ENCODE measurements around the gene COL6A1. TPM values are rescaled to one million over a fixed set of nuclear protein-coding genes. Genes with fewer than 3 reads are reported as not detected.

COL6A1 gene
- polyA plus RNA-seq, 1 of the 3 experiments (the other 2 are of a cell fraction): 107 TPM

DNA sequence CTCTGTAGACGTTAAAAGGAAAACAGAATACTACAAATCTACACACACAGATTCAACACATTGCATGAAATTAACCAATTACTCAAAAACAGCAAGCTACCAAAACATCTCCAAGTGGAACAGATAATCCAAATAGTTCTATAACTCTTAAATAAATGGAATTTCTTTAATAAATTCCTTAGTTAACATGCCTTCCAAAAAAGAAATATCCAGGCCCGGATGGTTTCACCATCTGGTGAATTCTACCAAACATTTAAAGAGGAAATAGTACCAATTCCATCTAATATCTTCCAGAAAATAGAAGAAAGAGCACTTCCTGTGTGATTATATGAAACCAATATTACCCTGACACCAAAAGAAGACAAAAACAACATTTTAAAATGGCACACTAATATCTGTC lies 63.6 kb downstream of the COL6A1 start (continued):
- TF ChIP-seq, protein P1, sequence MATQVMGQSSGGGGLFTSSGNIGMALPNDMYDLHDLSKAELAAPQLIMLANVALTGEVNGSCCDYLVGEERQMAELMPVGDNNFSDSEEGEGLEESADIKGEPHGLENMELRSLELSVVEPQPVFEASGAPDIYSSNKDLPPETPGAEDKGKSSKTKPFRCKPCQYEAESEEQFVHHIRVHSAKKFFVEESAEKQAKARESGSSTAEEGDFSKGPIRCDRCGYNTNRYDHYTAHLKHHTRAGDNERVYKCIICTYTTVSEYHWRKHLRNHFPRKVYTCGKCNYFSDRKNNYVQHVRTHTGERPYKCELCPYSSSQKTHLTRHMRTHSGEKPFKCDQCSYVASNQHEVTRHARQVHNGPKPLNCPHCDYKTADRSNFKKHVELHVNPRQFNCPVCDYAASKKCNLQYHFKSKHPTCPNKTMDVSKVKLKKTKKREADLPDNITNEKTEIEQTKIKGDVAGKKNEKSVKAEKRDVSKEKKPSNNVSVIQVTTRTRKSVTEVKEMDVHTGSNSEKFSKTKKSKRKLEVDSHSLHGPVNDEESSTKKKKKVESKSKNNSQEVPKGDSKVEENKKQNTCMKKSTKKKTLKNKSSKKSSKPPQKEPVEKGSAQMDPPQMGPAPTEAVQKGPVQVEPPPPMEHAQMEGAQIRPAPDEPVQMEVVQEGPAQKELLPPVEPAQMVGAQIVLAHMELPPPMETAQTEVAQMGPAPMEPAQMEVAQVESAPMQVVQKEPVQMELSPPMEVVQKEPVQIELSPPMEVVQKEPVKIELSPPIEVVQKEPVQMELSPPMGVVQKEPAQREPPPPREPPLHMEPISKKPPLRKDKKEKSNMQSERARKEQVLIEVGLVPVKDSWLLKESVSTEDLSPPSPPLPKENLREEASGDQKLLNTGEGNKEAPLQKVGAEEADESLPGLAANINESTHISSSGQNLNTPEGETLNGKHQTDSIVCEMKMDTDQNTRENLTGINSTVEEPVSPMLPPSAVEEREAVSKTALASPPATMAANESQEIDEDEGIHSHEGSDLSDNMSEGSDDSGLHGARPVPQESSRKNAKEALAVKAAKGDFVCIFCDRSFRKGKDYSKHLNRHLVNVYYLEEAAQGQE (IDR thresholded peaks at IDR 0.05; ENCODE audit: low read depth, low read length): no peak
- TF ChIP-seq RCOR1 (IDR thresholded peaks at IDR 0.05; ENCODE audit: low read length) (no peak), JUND (IDR thresholded peaks at IDR 0.05) (no peak), POLR2AphosphoS5 (IDR thresholded peaks at IDR 0.05; ENCODE audit: low read depth, low read length) (no peak), YY1 (IDR thresholded peaks at IDR 0.05; ENCODE audit: low read depth) (no peak)

DNA sequence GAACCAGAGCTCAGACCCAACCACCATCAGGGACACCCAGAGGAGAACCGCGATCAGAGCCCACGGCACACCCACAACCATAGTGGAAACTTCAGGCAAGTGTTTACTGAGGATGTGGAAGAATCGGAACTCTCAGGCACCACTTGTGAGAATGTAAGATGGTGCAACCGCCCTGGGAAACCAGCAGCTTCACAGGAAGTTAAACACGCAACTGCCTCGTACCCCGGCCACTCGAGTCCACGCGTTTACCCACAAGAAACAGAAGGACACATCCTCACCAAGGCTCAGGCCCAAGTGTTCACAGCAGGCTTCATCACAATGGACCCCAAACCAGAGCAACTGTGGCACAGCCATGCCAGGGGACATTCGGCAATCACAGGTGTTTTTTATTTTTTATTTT lies 64.9 kb downstream of the COL6A1 start:
- H3F3A ChIP-seq (replicated peaks; ENCODE audit: insufficient read depth): peaks cover 17% of the 10 kb centered on the region
- H3K27me3 ChIP-seq (ENCODE audit: insufficient read depth): no peaks in the 10 kb centered on the region
- no peaks in the 10 kb centered on the region for H3K9me3 ChIP-seq
- TF ChIP-seq FOXM1 (IDR thresholded peaks at IDR 0.05; ENCODE audit: low read depth): no peak
- TF ChIP-seq, protein P2, sequence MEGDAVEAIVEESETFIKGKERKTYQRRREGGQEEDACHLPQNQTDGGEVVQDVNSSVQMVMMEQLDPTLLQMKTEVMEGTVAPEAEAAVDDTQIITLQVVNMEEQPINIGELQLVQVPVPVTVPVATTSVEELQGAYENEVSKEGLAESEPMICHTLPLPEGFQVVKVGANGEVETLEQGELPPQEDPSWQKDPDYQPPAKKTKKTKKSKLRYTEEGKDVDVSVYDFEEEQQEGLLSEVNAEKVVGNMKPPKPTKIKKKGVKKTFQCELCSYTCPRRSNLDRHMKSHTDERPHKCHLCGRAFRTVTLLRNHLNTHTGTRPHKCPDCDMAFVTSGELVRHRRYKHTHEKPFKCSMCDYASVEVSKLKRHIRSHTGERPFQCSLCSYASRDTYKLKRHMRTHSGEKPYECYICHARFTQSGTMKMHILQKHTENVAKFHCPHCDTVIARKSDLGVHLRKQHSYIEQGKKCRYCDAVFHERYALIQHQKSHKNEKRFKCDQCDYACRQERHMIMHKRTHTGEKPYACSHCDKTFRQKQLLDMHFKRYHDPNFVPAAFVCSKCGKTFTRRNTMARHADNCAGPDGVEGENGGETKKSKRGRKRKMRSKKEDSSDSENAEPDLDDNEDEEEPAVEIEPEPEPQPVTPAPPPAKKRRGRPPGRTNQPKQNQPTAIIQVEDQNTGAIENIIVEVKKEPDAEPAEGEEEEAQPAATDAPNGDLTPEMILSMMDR (IDR thresholded peaks at IDR 0.05): no peak
- TF ChIP-seq FOSL2 (IDR thresholded peaks at IDR 0.05; ENCODE audit: borderline replicate concordance, low read depth): no peak
- TF ChIP-seq EP300 (IDR thresholded peaks at IDR 0.05; ENCODE audit: borderline replicate concordance in 1 of 2, low read depth in 1 of 2, low read length in 1 of 2): no peak
- TF ChIP-seq, protein P1 (IDR thresholded peaks at IDR 0.05; ENCODE audit: low read depth, low read length): no peak
- TF ChIP-seq, protein P3, sequence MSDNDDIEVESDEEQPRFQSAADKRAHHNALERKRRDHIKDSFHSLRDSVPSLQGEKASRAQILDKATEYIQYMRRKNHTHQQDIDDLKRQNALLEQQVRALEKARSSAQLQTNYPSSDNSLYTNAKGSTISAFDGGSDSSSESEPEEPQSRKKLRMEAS (IDR thresholded peaks at IDR 0.05; ENCODE audit: low read depth): no peak
- TF ChIP-seq FOXJ3 (CRISPR knock-in tag; IDR thresholded peaks at IDR 0.05): no peak
- TF ChIP-seq, protein P4, sequence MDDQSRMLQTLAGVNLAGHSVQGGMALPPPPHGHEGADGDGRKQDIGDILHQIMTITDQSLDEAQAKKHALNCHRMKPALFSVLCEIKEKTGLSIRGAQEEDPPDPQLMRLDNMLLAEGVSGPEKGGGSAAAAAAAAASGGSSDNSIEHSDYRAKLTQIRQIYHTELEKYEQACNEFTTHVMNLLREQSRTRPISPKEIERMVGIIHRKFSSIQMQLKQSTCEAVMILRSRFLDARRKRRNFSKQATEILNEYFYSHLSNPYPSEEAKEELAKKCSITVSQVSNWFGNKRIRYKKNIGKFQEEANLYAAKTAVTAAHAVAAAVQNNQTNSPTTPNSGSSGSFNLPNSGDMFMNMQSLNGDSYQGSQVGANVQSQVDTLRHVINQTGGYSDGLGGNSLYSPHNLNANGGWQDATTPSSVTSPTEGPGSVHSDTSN (IDR thresholded peaks at IDR 0.05): no peak
- TF ChIP-seq EZH2phosphoT487 (IDR thresholded peaks at IDR 0.05; ENCODE audit: borderline replicate concordance, low read depth): no peak
- TF ChIP-seq TAF1 (IDR thresholded peaks at IDR 0.05; ENCODE audit: borderline replicate concordance, low read depth, low read length): no peak
- no peak for TF ChIP-seq GABPA (IDR thresholded peaks at IDR 0.05; ENCODE audit: low read depth)
- no peak for TF ChIP-seq ELF1 (IDR thresholded peaks at IDR 0.05)
- TF ChIP-seq JUND (IDR thresholded peaks at IDR 0.05): no peak
- TF ChIP-seq, protein P5, sequence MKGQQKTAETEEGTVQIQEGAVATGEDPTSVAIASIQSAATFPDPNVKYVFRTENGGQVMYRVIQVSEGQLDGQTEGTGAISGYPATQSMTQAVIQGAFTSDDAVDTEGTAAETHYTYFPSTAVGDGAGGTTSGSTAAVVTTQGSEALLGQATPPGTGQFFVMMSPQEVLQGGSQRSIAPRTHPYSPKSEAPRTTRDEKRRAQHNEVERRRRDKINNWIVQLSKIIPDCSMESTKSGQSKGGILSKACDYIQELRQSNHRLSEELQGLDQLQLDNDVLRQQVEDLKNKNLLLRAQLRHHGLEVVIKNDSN (IDR thresholded peaks at IDR 0.05; ENCODE audit: borderline replicate concordance, low read depth): no peak
- TF ChIP-seq MEF2A (IDR thresholded peaks at IDR 0.05; ENCODE audit: borderline replicate concordance, low read depth): no peak
- TF ChIP-seq POLR2AphosphoS5 (IDR thresholded peaks at IDR 0.05; ENCODE audit: low read depth, low read length): no peak
- TF ChIP-seq SMC3 (IDR thresholded peaks at IDR 0.05; ENCODE audit: low read depth, low read length): no peak
- TF ChIP-seq SIN3A (IDR thresholded peaks at IDR 0.05; ENCODE audit: borderline replicate concordance, low read depth, low read length): no peak
- no peaks in the 10 kb centered on the region for H4K20me1 ChIP-seq (ENCODE audit: insufficient read depth)
- DNase-seq: no peak
- H3K4me2 ChIP-seq: no peak overlapping the region
- H3K79me2 ChIP-seq (ENCODE audit: insufficient read depth): no peaks in the 10 kb centered on the region
- no peaks in the 10 kb centered on the region for H3K36me3 ChIP-seq (replicated peaks in 1 of 2; ENCODE audit: control insufficient read depth in 1 of 2, insufficient read depth in 2 of 2, low read length in 1 of 2)
- H3K4me1 ChIP-seq (ENCODE audit: control insufficient read depth in 1 of 2, insufficient read depth in 2 of 2, low read depth in 1 of 2, low read length in 1 of 2): no peaks in the 10 kb centered on the region; a peak in 1 of 4 replicates
- no peak overlapping the region for H2AFZ ChIP-seq (ENCODE audit: low read depth)
- no peak overlapping the region for H3K27ac ChIP-seq (ENCODE audit: low read depth in 2 of 2, low read length in 1 of 2)
- POLR2A ChIA-PET: no interaction called here
- CTCF ChIA-PET: no interaction called here
- no peak overlapping the region for H3K9ac ChIP-seq
- H3K4me3 ChIP-seq (ENCODE audit: low read depth in 2 of 2, low read length in 1 of 2): no peak overlapping the region
- WGBS (ENCODE audit: low lambda C conversion rate): 93% methylated on average over 4 of the region's 12 CpGs
- H3K9me2 ChIP-seq: no peaks in the 10 kb centered on the region
